ENCODE results near the gene ARHGAP9.

GRCh38 chr12:57431654-57432188, 47.9 kb downstream of the ARHGAP9 start:
- TF ChIP-seq CTCF (IDR thresholded peaks at IDR 0.05; ENCODE audit: insufficient read depth, low read length, poor library complexity, severe bottlenecking) (no peak), EZH2phosphoT487 (conservative IDR thresholded peaks at IDR 0.05; ENCODE audit: low read length) (no peak)

All from SU-DHL-6 (cell line).